NOMO-1 treated with dmso at 0.1 percent for 144 hours (cell line): ENCODE data around the gene GCC2.
A peak's percentile ranks its signal among the peaks of the same experiment; 100 is the strongest.
"Not testable (repeated sequence)": the region's sequence is repeated elsewhere in the genome, so short reads cannot be mapped to it uniquely, and the experiment has no call there.

Experiments
- DNase-seq: peaks from one replicate; lab custom pipeline; 2025; ENCODE audit not compliant: unreplicated experiment; lab: John Stamatoyannopoulos, UW

GCC2 gene

DNA sequence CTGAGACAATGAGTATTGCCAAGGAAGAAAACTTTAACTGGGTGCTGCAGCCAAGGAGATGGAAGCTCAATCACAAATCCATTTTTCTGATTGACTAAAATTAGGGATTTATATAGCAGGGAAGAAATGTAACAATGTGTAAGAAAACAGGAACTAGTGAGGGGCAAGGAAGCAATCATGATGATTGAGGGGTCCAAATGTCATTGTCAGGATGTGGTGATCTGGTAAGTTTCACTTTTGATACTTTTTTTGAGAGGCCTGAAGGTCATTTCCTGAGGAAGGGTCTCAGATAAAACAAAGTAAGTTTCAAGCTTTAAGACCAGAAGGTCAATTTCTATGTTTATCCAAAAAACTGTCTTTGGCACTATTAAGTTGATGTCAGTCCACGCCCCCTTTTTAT, 12.0 kb upstream of the GCC2 start:
- no peak for DNase-seq

DNA sequence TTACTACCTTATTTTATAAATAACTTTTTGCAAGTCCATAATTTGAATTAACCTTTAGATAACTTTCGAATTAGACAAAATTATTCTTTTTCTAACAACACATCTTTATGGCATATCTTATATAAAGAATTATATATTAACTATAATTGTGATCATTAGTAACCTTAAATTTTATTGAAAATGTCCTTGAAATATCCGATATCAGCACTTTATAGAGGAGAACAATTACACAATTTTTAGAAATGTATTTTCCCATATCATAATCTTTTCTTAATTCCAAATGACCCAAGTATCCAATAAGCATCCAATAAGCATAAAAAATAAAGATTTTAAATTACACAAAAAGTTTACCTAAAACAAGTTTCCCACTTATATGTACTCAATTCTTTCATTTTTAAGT, 7.3 kb upstream of the GCC2 start:
- no peak for DNase-seq

DNA sequence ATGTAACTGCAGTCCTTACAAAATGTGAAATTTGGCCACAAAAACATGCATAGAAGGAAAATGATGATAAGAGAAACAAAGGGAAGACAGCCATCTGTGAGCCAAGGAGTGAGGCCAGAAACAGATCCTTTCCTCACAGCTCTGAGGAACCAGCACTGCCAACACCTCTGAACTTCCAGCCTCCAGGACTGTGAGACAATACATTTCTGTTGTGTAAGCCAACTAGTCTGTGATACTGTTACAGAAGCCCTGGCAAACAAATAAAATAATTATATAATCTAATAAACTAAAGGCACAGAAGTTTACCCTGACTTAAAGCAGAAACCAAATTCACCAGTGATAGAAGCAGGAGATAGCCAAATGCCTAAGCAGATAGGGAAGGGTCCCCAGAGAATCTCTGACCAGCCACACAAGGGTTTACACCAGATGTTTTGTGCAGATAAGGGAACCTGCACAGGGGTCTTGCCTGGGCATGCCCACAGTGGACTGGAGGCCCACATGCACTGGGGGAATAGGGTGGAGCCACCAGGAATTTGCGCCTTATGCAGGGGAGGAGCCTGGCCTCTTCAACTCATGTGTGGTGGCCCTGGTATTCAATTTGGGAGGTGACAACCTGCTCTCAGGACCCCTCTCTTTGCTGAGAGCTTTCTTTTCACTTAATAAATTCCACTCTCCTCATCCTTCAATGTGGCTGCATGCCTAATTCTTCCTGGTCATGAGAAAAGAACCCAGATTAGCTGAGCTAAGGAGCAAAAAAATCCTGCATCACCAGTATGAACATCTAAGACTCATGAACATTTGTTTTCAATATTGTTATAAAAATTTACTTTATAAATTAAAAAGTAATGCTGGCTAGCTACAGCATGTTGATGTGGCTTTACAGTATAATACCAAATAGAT, 3.8 kb upstream of the GCC2 start:
- no peak for DNase-seq

DNA sequence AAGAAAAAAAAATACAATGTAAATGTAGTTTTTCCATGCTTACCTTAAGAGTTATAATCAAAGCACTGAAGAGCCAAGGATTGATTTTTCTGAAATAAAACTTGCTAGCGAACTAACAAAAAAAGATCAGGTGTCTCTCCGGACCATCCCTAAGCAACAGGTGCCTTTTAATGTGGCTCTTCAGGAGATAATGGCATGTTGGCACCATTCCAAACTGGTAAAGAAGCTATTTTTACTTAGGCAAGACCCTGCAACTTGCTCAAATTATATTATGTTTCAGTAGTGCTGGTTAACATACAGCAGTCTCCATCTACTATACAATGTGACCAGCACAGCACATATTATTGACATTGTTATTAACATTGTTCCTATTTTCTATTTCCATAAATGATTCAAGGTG, 2.3 kb upstream of the GCC2 start:
- DNase-seq: no peak

DNA sequence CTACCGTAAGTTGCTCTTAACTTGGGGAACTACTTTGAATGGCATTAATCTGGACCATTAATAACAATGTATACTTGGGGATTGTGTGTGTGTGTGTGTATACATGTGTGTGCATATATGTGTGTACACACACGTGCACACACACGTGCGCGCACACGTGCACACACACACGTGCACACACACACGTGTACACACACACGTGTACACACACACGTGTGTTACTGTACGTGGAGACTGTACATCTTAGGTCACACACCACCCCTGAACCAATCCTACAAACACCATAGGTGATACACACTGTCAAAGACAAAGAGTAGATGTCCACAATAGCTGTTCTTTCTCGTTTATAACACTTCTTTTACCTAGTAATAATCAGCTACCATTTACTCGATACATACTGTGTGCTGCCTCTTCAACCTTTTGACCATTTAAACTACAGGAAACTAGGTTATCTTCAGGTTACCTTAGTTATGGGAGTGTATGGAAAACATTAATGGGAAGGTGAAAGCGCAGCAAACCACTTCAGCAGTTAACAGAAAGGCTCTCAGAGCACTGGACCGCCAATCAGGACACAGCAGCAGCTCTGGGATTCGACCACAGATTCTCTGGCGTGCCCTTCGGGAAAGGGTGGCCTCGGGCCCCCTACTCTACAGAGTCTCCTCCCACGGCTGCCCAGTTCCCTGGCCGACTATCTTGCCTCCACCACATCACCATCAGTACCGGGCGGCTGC, 894 bp upstream of the GCC2 start:
- no peak for DNase-seq

DNA sequence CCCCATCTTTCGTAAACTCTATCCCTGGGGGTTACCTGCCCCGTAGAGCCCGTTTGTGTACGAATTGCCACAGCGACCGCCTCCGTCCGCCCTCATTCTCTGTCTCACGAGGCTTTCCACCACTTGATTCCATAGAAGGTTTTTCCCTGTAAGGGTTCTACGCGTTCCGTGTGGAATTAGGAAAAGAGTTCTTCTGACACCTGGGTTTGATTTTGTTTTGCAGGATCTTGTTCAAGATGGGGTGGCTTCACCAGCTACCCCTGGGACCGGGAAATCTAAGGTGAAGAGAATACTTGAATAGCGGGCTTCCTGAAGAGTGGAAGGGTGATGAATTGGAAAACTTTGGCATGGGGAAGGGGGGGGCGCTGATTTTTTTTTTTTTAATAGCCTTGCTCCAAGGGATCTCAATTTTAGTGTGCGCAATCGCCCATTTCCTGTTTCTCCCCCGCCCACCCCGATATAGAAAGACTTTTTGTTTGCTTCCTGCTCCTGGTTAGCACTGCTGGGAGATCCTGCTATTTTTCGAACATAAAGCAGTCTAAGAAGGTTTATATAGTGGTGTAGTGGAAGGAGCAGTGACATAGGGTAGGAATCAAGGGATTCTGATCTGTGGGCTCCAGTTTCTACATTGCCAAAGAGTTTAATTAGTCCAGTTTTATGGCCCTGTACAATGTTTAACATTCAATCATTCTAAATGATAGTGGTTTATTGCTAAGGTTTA, 564 bp downstream of the GCC2 start:
- DNase-seq: peak; percentile 32

DNA sequence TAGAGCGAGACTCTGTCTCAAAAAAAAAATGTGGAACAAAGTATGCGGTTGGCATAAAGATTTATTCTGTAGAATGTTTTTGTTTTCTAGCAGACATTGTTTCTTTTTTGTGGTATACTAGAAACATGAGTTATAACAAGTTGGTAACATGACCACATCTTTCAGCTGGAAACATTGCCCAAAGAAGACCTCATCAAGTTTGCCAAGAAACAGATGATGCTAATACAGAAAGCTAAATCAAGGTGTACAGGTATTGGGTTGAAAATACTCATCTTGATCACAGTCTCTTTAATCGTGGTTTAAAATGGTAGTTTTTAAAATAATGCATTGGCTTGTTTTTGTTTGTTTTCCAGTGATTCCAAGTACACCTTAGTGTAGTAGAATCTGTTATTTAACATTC, 1.9 kb downstream of the GCC2 start:
- no peak for DNase-seq

DNA sequence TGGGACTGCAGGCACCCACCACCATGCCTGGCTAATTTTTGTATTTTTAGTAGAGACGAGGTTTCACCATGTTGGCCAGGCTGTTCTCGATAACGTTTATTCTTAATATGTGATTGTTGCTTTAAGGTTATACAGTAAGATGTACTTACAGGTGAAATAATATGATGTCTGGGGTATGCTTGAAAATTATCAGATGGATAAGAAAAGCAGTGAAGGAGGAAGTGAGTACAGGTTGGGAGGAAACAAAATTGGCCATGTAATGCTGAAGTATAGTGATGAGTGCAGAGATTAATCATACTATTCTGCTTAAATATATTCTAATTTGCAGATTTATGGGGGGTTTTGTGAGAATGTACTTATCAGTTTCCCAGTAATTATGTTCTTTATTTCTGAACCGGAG, 3.0 kb downstream of the GCC2 start:
- no peak for DNase-seq

DNA sequence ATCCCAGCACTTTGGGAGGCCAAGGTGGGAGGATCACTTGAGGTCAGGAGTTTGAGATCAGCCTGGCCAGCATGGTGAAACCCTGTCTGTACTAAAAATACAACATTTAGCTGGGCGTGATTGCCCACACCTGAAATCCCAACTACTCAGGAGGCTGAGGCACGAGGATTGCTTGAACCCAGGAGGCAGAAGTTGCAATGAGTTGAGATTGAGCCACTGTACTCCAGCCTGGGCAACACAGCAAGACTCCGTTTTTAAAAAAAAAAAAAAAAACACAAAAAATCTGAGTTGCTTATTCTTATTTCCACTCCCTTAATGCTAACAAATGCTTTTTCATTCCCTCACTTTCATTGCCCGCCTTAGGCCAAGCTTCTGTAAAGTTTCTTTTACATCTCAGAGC, 4.5 kb downstream of the GCC2 start:
- DNase-seq: not testable (repeated sequence)

DNA sequence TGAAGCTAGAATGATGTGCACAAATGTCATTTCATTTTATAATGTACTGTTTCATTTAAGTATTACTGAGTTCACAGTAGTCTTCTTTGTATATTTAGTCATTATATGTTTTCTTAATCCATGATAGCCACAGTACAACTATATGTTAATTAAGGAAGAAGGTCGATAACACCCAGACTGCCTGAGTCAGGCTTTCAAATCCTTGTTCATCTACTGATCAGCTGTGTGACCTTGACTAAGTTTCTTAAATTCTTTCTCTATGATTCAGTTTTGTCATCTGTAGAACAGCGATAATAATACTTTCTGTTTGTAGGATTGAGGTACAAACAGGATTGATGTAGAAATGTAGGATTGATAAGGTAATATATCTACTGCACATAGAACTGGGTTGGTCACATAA, 5.4 kb downstream of the GCC2 start:
- no peak for DNase-seq

DNA sequence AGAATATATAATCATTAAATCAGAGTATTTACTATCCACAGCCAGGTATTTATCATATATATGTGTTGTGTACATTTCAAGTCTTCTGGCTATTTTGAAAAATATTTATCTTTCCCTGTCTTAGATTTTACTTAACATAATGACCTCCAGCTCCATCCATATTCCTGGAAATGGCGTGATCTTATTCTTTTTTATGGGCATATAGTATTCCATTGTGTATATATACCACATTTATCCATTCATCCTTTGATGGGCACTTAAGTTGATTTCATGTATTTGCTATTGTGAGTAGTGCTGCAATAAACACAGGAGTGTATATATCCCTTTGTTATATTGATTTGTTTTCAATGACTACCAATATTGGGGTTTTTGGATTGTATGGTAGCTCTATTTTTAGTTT, 6.6 kb downstream of the GCC2 start:
- no peak for DNase-seq

DNA sequence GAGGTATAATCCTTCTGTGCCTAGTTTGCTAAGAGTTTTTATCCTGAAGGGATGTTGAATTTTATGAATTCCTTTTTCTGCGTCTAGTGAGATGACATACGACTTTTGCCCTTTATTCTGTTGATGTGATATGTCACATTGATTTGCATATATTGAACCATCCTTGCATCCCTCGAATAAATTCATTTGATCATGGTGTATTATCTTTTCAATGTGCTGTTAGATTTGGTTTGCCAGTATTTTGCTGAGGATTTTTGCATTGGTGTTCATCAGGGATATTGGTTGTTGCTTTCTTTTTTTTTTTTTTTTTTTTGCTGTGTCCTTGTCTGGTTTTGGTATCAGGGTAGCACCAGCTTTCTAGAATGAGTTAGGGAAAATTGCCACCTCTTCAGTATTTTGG, 9.1 kb downstream of the GCC2 start:
- DNase-seq: no peak

DNA sequence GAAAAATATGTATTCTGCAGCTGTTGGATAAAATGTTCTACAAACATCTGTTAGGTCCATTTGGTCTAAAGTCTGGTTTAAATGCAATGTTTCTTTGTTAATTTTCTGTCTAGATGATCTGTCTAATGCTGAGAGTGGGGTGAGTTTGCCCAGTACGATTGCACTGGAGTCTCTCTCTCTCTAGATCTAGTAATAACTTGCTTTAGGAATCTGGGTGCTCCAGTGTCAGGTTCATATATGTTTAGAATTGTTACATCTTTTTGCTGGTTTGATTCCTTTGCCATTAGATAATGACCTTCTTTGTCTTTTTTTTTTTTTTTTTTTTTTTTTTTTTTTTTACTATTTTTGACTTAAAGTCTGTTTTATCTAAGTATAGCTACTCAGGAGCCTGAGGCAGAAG, 10.4 kb downstream of the GCC2 start:
- no peak for DNase-seq

DNA sequence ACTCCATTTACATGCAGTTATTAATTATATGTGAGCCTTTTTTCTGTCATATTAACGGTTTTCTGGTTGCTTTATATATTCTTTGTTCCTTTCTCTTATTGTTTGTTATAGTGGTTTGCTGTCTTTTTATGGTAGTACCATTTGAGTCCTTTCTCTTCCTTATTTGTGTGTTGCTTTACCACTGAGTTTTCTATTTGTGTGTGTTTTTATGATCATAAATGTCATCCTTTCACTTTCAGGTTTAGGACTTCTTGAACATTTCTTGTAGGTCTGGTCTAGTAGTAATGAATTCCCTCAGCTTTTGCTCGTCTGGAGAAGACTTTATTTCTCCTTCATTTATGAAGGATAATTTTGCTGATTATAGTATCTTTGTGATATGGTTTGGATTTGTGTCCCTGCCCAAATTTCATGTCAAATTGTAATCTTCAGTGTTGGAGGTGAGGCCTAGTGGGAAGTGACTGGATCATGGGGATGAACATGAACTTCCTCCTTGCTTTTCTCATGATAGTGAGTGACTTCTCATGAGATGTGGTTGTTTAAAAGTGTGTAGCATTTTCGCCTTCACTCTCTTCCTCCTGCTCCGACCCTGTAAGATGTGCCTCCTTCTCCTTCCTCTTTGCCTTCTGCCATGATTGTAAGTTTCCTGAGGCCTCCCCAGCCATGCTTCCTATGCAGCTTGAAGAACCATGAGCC, 11.5 kb downstream of the GCC2 start:
- DNase-seq: no peak

DNA sequence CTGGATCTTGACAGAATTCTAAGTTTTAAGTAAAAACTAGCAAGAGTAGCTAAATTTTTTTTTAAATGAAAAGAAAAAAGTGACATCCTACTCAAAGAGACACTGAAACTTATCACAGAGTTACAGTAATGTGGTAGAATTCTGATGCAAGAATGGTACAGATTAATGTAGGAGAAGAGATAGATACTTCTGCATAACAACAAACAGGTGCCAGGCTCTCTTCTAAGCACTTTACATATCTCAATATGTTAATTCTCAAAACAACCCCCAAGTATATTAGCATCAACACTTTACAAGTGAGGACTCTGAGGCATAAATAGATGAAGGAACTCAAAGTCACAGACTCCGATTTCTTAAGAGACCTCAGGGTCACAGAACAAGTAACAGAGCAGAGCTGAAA, 28.1 kb downstream of the GCC2 start:
- no peak for DNase-seq

DNA sequence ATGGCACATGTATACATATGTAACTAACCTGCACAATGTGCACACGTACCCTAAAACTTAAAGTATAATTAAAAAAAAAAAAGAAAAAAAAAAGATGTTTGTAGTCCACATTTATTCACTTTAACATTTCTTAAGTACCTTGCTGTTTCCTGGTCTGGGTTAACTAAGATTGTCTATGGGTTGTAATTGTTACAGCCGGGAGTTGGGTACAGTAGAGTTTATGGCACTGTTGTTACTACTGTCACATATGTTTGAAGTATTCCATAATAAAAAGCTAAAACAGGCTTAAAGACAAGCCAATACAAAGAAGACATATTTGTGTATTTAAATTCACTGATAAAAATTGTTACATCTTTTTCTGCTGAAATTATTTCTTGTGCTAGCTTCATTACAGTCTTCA, 36.2 kb downstream of the GCC2 start:
- no peak for DNase-seq

DNA sequence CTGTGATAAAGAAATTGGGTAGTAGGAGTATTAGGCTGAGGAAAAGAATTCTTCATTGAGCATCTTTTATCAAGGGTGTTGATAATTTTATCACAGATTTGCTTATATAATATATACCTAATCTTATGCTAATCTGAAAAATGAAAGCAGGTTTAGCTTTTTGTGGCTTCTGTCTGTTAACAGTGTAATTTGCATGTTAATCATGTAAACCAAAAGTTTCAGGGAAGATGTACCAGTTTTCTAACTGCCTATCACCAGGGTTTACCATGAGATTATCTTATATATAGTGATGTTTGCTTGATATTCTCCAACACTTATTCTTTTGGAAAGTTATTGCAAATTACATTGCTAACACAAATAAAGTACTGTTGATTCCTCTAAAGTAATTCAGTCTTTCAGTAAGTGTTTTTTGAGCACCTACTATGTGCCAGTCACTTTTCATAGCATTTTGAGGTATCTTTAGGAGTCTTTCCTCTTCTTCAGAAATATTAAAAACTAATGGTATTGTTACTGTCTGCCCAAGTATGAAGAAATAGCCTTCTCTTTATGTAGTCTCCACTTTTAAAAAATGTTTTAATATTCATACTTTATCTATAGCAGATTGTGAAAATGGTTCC, 41.6 kb downstream of the GCC2 start:
- no peak for DNase-seq

DNA sequence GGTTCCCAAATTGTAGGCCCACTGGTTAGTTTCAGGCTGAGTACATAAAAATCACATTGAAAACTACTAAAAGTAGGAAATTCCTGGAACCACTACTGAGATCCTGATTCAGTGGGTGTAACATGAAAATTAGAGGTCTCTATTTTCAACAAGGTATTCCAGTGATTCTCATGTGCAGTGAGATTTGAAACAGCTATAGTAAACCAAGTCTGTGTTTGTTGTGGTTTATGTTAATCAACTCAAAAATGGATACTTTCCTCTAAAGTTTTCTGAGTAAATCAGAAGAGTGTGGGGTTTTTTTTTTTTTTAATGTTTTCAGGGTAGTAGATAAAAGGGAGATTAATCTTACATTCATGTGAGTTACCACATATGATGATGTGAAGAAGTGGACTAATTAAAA, 42.8 kb downstream of the GCC2 start:
- no peak for DNase-seq

DNA sequence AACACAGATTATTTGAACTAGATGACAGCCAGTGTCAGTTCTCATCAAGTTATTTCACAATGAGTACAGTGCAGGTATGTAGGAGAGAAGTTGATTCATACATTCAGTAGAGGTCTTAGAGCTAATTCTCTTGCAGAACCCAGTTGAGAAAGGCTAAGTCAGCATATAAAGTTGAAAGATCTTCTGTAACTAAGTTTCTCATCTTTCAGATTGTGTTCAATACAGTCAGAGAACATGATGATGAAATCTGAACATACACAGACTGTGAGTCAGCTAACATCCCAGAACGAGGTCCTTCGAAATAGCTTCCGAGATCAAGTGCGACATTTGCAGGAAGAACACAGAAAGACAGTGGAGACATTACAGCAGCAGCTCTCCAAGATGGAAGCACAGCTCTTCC, 43.4 kb downstream of the GCC2 start:
- no peak for DNase-seq

DNA sequence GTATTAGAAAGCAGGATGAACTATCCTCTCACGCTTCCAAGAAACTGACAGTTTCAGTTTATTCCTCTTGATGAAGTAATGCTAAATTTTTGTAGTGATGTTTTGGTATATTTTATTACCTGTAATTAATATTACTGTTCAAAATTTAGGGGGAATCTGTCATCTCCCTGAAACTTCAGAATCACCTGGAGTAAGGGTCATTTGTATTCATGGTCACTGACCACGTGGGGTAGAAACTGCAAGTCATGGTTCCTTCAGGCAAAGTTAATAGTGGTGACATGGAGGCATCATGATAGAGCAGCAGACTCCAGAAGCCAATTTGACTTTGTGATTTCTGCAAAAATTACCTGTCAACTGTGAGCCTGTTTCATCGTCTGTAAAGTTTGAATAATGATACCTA, 47.2 kb downstream of the GCC2 start:
- DNase-seq: not testable (repeated sequence)

DNA sequence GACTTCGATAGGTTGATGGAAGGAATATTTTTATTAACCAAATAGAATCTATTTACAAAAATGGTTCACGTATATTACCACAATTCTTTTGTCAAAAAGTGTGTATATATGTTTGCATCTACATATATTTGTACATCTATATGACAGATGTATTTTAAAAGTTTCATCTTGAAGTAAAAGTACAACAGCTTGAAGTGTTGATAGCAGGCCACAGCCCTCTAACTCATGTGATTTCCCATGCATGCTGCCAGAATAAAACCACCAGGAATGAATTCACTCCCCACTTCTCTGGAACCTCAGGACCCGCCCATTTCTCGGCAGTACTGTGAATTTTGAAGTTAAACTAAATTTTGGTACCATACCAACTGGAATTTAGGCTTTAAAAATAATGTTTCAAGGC, 58.6 kb downstream of the GCC2 start:
- not testable (repeated sequence) for DNase-seq
